ENCODE measurements around the gene EMCN. TPM values are rescaled to one million over a fixed set of nuclear protein-coding genes. Genes with fewer than 3 reads are reported as not detected.

Gene EMCN
- total and polyA plus RNA-seq, 2 of the 8 experiments (the other 6 are each of a cell fraction or from before 2014, with no cell fraction given) = not detected

DNA sequence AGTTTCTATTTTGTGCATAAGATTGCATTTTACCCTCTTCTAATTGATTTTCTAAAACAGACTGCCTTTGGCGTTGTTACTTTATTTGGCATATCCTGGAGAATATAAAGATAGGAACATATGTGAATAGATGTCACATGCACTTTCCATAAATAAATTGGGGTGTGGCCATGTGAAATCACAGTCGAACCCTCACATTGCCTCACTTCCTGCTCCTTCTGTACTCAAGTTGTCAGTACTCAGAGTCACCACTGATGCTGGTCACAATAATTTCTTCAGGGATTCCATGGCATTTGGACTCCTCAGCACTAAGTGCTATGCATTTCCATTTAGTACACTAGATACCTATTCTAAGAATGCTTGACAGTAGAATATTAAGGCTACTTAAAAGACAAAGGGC is 1.4 kb upstream of the EMCN start:
- Histone ChIP-seq H3K4ac (replicated peaks; ENCODE audit: insufficient read length, low read depth, low read length) (no peak overlapping the region), H3K23ac (ENCODE audit: insufficient read length) (no peak overlapping the region), H2BK15ac (ENCODE audit: low read length) (no peak overlapping the region), H4K20me1 (replicated peaks in 1 of 2; ENCODE audit: control insufficient read depth in 1 of 2, insufficient read depth in 2 of 2, low read length in 2 of 2) (no peaks in the 10 kb centered on the region), H3K9me3 (ENCODE audit: insufficient read depth in 2 of 2, low read depth in 1 of 2, low read length in 1 of 2) (no peaks in the 10 kb centered on the region), H3K27ac (ENCODE audit: low read depth, low read length) (no peak overlapping the region), H2AFZ (ENCODE audit: low read length) (no peak overlapping the region), H4K8ac (ENCODE audit: extremely low read depth, insufficient read depth, low read length) (no peak overlapping the region), H3K9ac (replicated peaks in 1 of 4; ENCODE audit: extremely low read depth in 1 of 4, low read depth in 3 of 4, low read length in 3 of 4) (no peak overlapping the region), H3K4me2 (ENCODE audit: insufficient read depth in 1 of 2, low read depth in 2 of 2, low read length in 2 of 2) (no peak overlapping the region), H3K4me3 (ENCODE audit: extremely low read depth in 1 of 4, insufficient read depth in 2 of 4, low read depth in 3 of 4, low read length in 4 of 4) (no peak overlapping the region), H4K5ac (ENCODE audit: insufficient read length, low read depth, low read length) (no peak overlapping the region), H2BK5ac (ENCODE audit: low read depth, low read length) (no peak overlapping the region), H3K4me1 (replicated peaks in 1 of 4; ENCODE audit: control insufficient read depth in 3 of 4, insufficient read depth in 4 of 4, low read length in 3 of 4) (peaks cover 0 to 5% (median 1%) of the 10 kb centered on the region in 4 experiments; a peak in 2 of 7 replicates), H2BK120ac (replicated peaks; ENCODE audit: low read depth, low read length) (no peak overlapping the region), H4K91ac (replicated peaks; ENCODE audit: insufficient read length, low read length) (no peak overlapping the region), H3K36me3 (ENCODE audit: control insufficient read depth in 2 of 4, insufficient read depth in 4 of 4, low read length in 3 of 4) (no peaks in the 10 kb centered on the region), H3K27me3 (replicated peaks in 1 of 4; ENCODE audit: control insufficient read depth in 3 of 4, extremely low read depth in 1 of 4, insufficient read depth in 3 of 4, low read length in 3 of 4) (no peaks in the 10 kb centered on the region), H3K79me2 (ENCODE audit: control insufficient read depth in 1 of 2, insufficient read depth in 2 of 2, low read length in 2 of 2) (no peaks in the 10 kb centered on the region), H3K14ac (ENCODE audit: insufficient read length) (no peak overlapping the region), H3K18ac (ENCODE audit: extremely low read depth, low read length) (no peak overlapping the region), H3K79me1 (ENCODE audit: low read depth, low read length) (no peaks in the 10 kb centered on the region), H2BK12ac (ENCODE audit: low read depth, low read length) (no peak overlapping the region; the same call in 1 of the 2 replicates), H2AK5ac (ENCODE audit: low read depth, low read length) (no peak overlapping the region), H3K23me2 (ENCODE audit: low read depth, low read length) (no peaks in the 10 kb centered on the region), H3K56ac (replicated peaks; ENCODE audit: insufficient read length, low read depth, low read length) (no peak overlapping the region), H2BK20ac (ENCODE audit: low read length) (no peak overlapping the region)
- CTCF ChIA-PET (ENCODE audit: partially characterized antibody) = no interaction called here
- TF ChIP-seq RXRA (IDR thresholded peaks at IDR 0.05; ENCODE audit: insufficient read depth, low read depth, low read length) = no peak
- POLR2A ChIA-PET (ENCODE audit: partially characterized antibody) = no interaction called here
- no peak for FAIRE-seq
- WGBS, 2 experiments (ENCODE audit: extremely low coverage in 1 of 2, insufficient coverage in 1 of 2, insufficient read length in 1 of 2, insufficient replicate concordance in 2 of 2, low coverage in 1 of 2, low lambda C conversion rate in 2 of 2, missing lambda C conversion rate in 1 of 2) = 88% methylated on average over 2 of the region's 2 CpGs; no CpG with 5 or more reads in 1 of the 2 experiments
- DNase-seq (ENCODE audit: low read depth in 1 of 2, low spot score in 2 of 2) = no peak
